GM12891 (cell line): Measurements from ENCODE around the gene SYTL1.

Experiments
- PAX5 ChIP-seq: IDR thresholded peaks from 2 replicates; pipeline ENCODE4 v1.6.1; 2011; ENCODE audit warnings: low read length, moderate library complexity, mild to moderate bottlenecking; ENCODE audit not compliant: insufficient read depth, severe bottlenecking
- POLR2A ChIP-seq: IDR thresholded peaks from 2 replicates; pipeline ENCODE4 v1.6.1; 2011; ENCODE audit warnings: low read depth, low read length, control low read depth
- POLR2AphosphoS5 ChIP-seq: IDR thresholded peaks from 2 replicates; pipeline ENCODE4 v1.6.1; 2011; ENCODE audit warnings: low read depth, low read length, control low read depth
- POU2F2 ChIP-seq: IDR thresholded peaks from 2 replicates; pipeline ENCODE4 v1.6.1; 2011; ENCODE audit warnings: low read depth, mild to moderate bottlenecking, control low read depth, low read length, moderate library complexity
- SPI1 ChIP-seq: IDR thresholded peaks from 2 replicates; pipeline ENCODE4 v1.6.1; 2011; ENCODE audit warnings: low read depth, low read length, control low read depth
- TAF1 ChIP-seq: IDR thresholded peaks from 2 replicates; pipeline ENCODE4 v1.6.1; 2011; ENCODE audit warnings: low read depth, low read length, control low read depth

DNA sequence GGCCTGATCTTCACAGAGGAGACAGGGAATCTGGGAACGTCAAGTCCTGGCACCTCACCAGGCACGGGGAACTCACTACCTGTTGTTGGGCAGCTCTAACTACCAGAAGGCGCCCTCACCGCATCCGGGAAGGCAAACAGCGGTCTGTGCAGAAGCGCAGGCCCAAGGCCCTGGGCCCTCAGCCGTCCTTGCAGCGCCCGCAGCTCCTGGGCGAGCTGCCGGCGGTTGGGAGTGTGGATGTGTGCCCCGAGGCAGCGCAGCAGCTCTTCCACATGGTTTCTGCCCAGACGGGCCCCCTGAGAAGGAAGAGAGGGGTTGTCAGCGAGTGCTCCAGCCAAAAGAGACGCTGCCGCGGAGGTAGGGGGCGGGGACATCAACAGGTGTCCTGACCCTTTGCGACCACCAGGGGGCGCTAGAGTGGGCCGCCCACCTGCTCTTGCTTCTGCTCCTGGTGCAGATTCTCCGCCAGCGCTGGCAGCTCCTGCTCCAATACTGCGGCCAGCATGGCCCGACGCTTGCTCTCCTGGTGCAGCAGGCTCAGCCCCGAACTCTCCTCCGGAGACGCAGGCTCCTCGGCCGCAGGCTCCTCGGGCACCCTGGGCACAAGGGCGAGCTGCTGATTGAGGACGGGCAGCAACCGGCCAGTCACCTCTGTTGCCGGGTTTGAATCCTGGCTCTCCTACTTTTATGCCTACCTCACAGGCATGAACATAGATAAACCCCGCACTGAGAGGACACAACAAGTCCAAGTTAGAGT, 15.6 kb downstream of the SYTL1 start:
- TF ChIP-seq TAF1 (no peak), POLR2A (no peak), POLR2AphosphoS5 (no peak), SPI1 (no peak), PAX5 (no peak), POU2F2 (no peak)
